ENCODE measurements around the gene TTC13. TPM values are rescaled to one million over a fixed set of nuclear protein-coding genes. Genes with fewer than 3 reads are reported as not detected.

The TTC13 gene
- total RNA-seq, 1 experiment from 2014 or later, result 12.3 TPM

DNA sequence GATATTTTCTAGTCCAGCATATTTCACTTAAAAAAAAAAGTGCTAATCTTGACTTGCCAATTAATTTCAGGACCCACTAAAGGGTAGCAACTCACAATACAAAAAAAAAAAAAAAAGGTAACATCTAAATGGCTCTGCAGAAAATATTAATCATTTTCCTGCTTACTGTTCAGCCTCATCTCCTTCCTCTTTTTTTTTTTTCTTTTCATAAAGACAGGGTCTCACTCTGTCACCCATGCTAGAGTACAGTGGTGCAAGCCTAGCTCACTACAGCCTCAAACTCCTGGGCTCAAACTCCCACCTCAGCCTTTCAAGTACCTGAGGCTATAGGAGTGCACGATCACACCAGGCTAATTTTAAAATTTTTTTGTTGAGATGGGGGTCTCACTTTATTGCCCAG, 30.4 kb downstream of the TTC13 start:
- no peak overlapping the region for H3K4me2 ChIP-seq (ENCODE audit: low read length)
- no peak overlapping the region for H2AFZ ChIP-seq (ENCODE audit: low read depth, low read length, poor library complexity, severe bottlenecking)
- H3K4me1 ChIP-seq (ENCODE audit: control insufficient read depth in 1 of 2, insufficient read depth in 2 of 2, low read length in 2 of 2), result no peaks in the 10 kb centered on the region
- no peaks in the 10 kb centered on the region for H3K9me2 ChIP-seq (ENCODE audit: insufficient read depth)
- no peak overlapping the region for H3K4me3 ChIP-seq (replicated peaks in 1 of 2; ENCODE audit: low read depth in 1 of 2, low read length in 2 of 2)
- intact Hi-C loops (cut with micrococcal nuclease), result no loop called here
- no peak for DNase-seq (ENCODE audit: low read depth, low spot score)
- no peak overlapping the region for H3K9ac ChIP-seq (ENCODE audit: low read length)
- no peaks in the 10 kb centered on the region for H3K27me3 ChIP-seq (ENCODE audit: insufficient read depth, low read length)
- ChIA-PET CTCF (no interaction called here), RAD21 (ENCODE audit: low non-redundant PET in 1 of 2, low total read pairs in 2 of 2, uncharacterized antibody in 2 of 2, unreplicated experiment in 2 of 2) (no interaction called here), POLR2A (no interaction called here)
- TF ChIP-seq, protein P1, sequence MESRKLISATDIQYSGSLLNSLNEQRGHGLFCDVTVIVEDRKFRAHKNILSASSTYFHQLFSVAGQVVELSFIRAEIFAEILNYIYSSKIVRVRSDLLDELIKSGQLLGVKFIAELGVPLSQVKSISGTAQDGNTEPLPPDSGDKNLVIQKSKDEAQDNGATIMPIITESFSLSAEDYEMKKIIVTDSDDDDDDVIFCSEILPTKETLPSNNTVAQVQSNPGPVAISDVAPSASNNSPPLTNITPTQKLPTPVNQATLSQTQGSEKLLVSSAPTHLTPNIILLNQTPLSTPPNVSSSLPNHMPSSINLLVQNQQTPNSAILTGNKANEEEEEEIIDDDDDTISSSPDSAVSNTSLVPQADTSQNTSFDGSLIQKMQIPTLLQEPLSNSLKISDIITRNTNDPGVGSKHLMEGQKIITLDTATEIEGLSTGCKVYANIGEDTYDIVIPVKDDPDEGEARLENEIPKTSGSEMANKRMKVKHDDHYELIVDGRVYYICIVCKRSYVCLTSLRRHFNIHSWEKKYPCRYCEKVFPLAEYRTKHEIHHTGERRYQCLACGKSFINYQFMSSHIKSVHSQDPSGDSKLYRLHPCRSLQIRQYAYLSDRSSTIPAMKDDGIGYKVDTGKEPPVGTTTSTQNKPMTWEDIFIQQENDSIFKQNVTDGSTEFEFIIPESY (IDR thresholded peaks at IDR 0.05; ENCODE audit: extremely low read depth, insufficient replicate concordance, low read length), result no peak
- no peak for TF ChIP-seq POLR2AphosphoS5 (IDR thresholded peaks at IDR 0.05; ENCODE audit: low read depth, low read length)
- no peak for TF ChIP-seq SIN3A (IDR thresholded peaks at IDR 0.05; ENCODE audit: low read depth)
- TF ChIP-seq, protein P2, sequence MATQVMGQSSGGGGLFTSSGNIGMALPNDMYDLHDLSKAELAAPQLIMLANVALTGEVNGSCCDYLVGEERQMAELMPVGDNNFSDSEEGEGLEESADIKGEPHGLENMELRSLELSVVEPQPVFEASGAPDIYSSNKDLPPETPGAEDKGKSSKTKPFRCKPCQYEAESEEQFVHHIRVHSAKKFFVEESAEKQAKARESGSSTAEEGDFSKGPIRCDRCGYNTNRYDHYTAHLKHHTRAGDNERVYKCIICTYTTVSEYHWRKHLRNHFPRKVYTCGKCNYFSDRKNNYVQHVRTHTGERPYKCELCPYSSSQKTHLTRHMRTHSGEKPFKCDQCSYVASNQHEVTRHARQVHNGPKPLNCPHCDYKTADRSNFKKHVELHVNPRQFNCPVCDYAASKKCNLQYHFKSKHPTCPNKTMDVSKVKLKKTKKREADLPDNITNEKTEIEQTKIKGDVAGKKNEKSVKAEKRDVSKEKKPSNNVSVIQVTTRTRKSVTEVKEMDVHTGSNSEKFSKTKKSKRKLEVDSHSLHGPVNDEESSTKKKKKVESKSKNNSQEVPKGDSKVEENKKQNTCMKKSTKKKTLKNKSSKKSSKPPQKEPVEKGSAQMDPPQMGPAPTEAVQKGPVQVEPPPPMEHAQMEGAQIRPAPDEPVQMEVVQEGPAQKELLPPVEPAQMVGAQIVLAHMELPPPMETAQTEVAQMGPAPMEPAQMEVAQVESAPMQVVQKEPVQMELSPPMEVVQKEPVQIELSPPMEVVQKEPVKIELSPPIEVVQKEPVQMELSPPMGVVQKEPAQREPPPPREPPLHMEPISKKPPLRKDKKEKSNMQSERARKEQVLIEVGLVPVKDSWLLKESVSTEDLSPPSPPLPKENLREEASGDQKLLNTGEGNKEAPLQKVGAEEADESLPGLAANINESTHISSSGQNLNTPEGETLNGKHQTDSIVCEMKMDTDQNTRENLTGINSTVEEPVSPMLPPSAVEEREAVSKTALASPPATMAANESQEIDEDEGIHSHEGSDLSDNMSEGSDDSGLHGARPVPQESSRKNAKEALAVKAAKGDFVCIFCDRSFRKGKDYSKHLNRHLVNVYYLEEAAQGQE (IDR thresholded peaks at IDR 0.05; ENCODE audit: low read depth), result no peak
- no peak for TF ChIP-seq YY1 (IDR thresholded peaks at IDR 0.05; ENCODE audit: extremely low read depth, insufficient replicate concordance, low read depth, low read length)
- H3K9me3 ChIP-seq (ENCODE audit: control insufficient read depth in 1 of 2, insufficient read depth in 1 of 2, low read depth in 1 of 2, low read length in 2 of 2), result no peaks in the 10 kb centered on the region
- no peak for ATAC-seq
- H3K79me2 ChIP-seq (ENCODE audit: insufficient read depth, low read length), result no peaks in the 10 kb centered on the region
- no peaks in the 10 kb centered on the region for H4K20me1 ChIP-seq (ENCODE audit: insufficient read depth)
- no peaks in the 10 kb centered on the region; a peak in 1 of 4 replicates for H3K36me3 ChIP-seq (ENCODE audit: control insufficient read depth in 1 of 2, insufficient read depth in 2 of 2, low read length in 2 of 2)
- no TSS peak for BruUV-seq (replicated peaks)
- no peak overlapping the region for H3K27ac ChIP-seq (ENCODE audit: low read depth, low read length)
